Activated CD4-positive, CD25-positive, alpha-beta regulatory T cell treated with anti-CD3 and anti-CD28 coated beads, Interleukin-2, amount 50 U/mL, for 16 hours (primary cell): ENCODE measurements around the gene PADI2.

Experiments used
- DNase-seq: peaks from one replicate; pipeline ENCODE4 v3.0.0-alpha.2; 2020; ENCODE audit warnings: low read depth, low spot score

Gene PADI2

GRCh38 chr1:17119076-17119772 lies at the start of gene PADI2:
TSS of gene PADI2 (minus strand) at chr1:17119451. CDS start at chr1:17119371, 80 bp downstream.
- no peak for DNase-seq

DNA sequence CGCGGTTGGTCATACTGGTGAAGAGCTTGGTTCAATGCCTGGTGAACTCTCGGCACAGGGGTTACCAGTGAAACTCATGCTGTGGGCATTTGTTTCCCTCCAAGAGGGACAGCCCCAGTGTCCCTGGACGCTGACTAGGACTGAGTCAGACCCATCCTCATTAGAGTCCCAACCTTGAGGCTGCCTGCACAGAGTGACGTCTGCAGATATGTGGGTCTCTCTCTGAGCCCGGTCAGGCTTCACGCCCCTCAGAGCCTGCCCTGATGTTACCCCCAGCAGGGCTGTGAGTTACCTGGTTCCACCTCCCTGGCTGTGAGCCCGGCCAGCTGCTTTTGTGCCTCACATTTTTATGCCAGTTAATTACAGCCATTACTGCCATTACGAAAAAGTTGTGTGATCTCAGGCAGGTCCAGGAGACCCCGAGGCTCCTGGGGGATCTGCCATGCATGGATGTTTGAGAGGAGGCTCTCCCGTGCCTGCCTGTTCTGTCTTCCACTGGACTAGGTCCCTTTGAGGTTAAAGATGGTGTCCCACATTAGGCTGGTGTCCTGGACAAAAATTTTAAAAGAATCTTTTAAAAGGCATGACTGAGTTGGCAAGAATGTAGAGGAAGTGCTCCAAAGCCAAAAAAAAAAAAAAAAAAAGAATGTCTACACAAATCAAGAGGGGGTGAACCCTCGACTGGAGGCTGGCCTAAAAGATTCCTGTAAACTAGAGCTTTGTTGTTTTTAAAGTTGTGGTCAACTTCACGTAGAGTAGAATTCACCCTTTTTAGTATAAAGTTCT lies 49.0 kb upstream of the PADI2 start:
- DNase-seq, result no peak

DNA sequence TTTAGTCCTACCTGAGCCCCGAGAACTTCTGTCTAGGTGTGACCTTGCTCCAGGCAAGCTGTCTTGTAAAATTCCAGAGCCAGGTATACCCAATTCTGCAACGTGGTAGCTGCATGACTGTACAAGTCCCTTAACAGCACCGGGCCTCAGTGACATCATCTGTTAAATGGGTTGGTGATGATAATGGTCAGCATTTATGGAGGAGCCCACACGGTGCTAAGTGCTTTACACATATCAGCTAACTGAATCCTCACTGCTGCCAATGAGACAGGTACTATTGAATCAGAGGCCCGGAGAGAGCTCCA lies 48.5 kb upstream of the PADI2 start:
- DNase-seq, result no peak

GRCh38 chr1:17167041-17167785 lies 48.0 kb upstream of the PADI2 start:
- DNase-seq, result no peak

DNA sequence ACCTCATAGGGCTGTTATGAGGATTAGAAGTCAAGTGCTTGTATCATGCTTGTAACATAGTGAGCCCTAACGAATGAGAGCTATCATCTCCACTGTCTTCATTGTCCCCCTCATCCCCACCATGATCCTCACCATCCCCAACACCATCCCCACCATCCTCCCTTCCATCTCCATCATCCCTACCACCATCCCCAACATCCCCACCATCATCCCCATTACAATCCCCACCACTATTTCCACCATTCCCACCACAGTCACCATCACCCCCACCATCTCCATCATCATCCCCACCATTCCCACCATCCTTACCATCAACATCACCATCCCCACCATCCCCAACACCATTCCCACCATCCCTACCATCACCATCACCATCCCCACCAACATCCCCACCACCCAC lies 46.6 kb upstream of the PADI2 start:
- DNase-seq, result no peak

- no peak for DNase-seq
These were observed 44.8 kb upstream of the PADI2 start for GRCh38 chr1:17163789-17164666.

- DNase-seq, result no peak
These were observed 44.1 kb upstream of the PADI2 start for GRCh38 chr1:17163371-17163770.

GRCh38 chr1:17162941-17163340 lies 43.7 kb upstream of the PADI2 start:
- DNase-seq, result no peak

DNA sequence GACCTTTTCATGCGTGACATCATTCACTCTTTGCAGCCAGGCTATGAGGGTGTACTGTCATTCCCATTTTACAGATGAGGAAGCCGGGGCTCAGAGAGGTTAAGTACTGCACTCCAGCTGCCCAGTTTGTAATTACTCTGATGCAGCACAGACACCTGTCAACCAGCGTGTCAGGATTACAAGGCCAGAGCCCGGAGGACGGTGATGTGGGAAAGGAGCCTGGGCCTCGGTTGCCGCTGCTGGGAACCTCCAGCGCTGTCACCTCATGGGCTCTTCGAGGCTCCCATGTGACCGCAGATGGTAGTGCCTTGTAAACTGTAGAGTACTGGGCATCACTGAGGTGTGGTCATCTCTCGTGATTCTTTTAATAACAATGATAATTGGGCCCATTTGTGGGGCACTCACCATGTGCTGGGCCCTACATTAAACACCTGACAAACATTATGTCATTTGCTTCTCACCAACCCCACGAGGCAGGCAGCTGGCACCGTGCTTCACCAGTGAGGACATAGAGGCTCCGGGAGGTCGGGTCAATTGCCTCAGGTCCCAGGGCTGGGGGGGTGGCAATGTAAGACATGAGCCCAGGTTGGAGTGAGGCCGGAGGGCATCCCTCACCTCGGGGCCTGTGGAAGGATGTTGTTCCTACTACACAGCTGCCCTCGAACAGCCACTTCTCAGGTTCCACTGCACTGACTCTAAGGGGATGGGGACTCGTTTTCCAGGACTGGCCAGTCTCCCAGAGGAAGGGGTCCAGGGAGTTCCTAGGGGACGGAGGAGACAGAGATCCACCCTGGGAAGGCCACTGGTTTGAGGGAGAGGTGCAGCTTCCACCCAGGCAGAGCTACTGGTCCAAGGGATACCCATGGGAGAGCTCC lies 42.9 kb upstream of the PADI2 start:
- no peak for DNase-seq

- no peak for DNase-seq
These were observed 42.0 kb upstream of the PADI2 start for GRCh38 chr1:17161137-17161740.

DNA sequence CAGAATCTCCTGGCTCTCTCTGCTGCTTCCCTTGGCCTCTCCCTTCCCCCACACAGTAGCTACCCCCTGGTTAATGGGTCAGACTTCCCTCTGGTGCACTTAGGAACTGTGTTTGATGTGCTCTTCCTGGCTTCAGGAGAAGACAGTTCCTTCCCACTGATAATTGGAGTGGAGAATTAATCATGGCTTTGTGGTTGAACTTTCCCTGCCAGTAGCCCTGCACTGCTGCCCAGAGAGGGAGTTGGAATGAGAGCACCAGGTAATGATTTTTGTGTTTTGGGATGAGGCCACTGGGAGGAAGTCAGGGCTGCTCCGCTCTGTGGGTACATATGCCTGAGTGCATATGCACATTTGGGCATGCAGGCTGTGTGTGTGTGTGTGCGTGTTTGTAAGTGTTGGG lies 39.7 kb upstream of the PADI2 start:
- DNase-seq, result no peak

DNA sequence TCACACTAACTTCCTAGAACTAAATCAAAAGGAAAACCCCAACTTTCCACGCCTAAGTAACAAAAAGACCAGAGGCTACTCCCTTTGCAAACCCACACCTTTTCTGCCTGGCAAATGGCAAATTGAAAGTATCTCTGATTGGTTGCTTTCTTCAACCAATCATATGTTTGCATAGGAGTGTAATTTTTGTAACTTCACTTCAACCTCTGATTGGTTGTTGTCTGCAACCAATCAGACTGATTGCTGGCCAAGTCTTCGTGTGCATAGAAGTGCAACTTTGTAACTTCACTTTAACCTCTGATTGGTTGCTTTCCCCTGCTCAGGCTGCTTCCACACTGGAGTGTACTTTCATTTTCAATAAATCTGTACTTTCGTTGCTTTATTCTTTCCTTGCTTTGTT lies 36.9 kb upstream of the PADI2 start:
- DNase-seq, result no peak

- DNase-seq, result no peak
These were observed 36.1 kb upstream of the PADI2 start for GRCh38 chr1:17155257-17155920.

GRCh38 chr1:17149771-17150170 lies 30.5 kb upstream of the PADI2 start:
- DNase-seq, result no peak

GRCh38 chr1:17148950-17149608 lies 29.8 kb upstream of the PADI2 start:
- DNase-seq, result no peak

GRCh38 chr1:17145648-17146047 lies 26.4 kb upstream of the PADI2 start:
- no peak for DNase-seq

DNA sequence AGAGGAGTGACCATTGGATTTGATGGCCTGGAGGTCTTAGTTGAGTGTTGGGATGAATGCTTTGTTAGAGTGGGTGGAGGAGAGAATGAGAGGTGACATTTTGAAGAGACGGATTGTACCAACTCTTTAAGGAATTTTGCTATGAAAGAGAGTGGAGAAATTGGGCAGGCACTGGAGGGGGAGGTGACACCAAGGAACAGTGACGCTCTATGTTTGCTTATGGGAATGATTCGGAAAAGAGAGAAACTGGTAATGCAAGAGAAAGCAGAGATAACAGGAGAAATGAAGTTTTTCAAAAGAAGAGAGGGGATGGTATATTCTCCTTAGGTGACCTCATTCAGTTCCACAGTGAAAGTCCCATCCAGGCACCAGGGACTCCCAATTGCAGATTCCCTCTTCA lies 24.5 kb upstream of the PADI2 start:
- no peak for DNase-seq

- DNase-seq, result no peak
These were observed 22.4 kb upstream of the PADI2 start for GRCh38 chr1:17141441-17142197.
